Epithelial cell of proximal tubule (primary cell): ENCODE results near the gene FOXE1. TPM values are rescaled to one million over a fixed set of nuclear protein-coding genes. Genes with fewer than 3 reads are reported as not detected.

Experiments
- DNase-seq: peaks from one replicate; pipeline ENCODE4 v3.0.0-alpha.2; 2011; ENCODE audit warnings: low read depth
- H3K4me3 ChIP-seq: 2 replicates; pipeline ENCODE4 v1.5.1; 2011; ENCODE audit warnings: low read depth, mild to moderate bottlenecking, low read length
- total RNA-seq: library from RNA; depleted of rRNA; stranded (reverse); fragments of >200 nt; gene quantifications from 2 replicates; pipeline ENCODE4 v1.2.3, GENCODE V29; 2015
- TF ChIP-seq, protein P1 (sequence below): conservative IDR thresholded peaks from 2 replicates; pipeline ENCODE4 v1.5.1; 2012; ENCODE audit warnings: low read depth, mild to moderate bottlenecking, low read length

FOXE1 gene
- total RNA-seq, 1 donor from 2014 or later: 0.35 TPM

DNA sequence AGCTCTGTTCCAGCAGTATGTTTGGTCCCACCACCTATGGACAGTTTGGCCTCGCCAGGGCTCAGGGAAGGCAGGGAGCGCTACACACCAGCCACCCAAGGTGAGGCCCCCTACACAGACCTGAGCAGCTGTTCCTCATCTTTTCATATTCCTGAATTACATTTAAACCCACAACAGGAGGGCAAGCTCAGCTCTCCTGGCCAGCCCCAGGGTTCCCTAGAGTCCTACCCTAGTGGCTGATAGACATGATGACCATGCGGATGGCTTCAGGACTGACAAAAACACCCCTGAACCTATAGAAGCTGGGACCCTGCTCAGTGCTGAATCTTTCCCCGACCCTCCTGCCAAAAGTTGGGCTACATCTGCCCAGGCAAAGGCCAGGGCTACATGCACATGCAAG is 6.7 kb upstream of the FOXE1 start:
- TF ChIP-seq, protein P1, sequence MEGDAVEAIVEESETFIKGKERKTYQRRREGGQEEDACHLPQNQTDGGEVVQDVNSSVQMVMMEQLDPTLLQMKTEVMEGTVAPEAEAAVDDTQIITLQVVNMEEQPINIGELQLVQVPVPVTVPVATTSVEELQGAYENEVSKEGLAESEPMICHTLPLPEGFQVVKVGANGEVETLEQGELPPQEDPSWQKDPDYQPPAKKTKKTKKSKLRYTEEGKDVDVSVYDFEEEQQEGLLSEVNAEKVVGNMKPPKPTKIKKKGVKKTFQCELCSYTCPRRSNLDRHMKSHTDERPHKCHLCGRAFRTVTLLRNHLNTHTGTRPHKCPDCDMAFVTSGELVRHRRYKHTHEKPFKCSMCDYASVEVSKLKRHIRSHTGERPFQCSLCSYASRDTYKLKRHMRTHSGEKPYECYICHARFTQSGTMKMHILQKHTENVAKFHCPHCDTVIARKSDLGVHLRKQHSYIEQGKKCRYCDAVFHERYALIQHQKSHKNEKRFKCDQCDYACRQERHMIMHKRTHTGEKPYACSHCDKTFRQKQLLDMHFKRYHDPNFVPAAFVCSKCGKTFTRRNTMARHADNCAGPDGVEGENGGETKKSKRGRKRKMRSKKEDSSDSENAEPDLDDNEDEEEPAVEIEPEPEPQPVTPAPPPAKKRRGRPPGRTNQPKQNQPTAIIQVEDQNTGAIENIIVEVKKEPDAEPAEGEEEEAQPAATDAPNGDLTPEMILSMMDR: no peak
- no peak for DNase-seq
- no peak overlapping the region for H3K4me3 ChIP-seq

DNA sequence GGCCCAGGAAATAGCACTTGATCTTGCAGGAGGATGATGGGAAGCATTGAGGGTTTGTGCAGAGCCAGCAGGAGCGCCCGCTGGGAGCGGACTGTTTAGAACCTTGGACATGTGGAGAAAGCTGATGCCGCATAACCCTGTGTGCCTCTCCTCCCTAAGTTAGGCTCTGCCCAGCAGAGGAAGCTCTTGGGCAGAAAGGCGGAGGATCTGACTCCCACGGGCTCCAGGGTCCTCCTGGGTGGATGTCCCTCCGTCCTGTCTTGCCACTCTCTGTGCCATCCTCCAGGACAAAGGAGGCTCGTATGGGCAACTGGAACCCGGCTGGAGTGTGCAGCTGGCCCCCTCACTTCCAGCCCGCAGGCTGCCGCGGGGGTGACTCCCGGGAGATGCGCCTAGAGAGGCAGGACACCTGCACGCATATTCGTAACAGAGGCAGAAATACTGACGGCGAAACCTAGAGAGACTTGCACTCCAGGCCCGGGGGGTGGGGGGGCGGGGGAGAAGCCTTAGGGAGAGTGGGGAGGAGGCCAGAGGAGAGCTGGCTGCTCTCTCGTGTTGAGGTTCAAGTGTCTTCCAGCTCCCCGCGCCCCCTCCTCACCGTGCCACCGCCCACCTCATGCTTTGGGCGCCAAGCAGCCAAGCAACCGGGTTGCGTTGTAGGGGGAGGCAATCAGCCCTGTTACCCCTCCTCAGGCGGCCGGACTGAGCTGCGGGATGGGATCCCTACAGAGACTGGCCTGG is 5.4 kb upstream of the FOXE1 start:
- DNase-seq: no peak
- H3K4me3 ChIP-seq: peak overlapping the region; percentile 45
- TF ChIP-seq, protein P1: no peak

DNA sequence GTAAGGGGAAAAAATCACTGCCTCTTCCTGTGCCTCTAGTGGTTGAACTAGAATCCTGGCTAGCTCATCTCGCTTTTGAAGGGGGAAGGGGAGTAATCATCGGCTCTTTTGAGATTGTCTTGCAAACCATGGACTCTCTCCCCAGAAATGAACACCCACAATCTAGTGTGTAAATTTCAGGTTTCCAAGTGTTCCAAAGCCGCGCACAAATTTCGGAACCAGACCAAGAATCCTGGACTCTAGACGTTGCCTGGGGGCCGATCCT is 4.9 kb upstream of the FOXE1 start:
- TF ChIP-seq, protein P1: peak; percentile 50
- peak overlapping the region; percentile 45 for H3K4me3 ChIP-seq
- DNase-seq: no peak

DNA sequence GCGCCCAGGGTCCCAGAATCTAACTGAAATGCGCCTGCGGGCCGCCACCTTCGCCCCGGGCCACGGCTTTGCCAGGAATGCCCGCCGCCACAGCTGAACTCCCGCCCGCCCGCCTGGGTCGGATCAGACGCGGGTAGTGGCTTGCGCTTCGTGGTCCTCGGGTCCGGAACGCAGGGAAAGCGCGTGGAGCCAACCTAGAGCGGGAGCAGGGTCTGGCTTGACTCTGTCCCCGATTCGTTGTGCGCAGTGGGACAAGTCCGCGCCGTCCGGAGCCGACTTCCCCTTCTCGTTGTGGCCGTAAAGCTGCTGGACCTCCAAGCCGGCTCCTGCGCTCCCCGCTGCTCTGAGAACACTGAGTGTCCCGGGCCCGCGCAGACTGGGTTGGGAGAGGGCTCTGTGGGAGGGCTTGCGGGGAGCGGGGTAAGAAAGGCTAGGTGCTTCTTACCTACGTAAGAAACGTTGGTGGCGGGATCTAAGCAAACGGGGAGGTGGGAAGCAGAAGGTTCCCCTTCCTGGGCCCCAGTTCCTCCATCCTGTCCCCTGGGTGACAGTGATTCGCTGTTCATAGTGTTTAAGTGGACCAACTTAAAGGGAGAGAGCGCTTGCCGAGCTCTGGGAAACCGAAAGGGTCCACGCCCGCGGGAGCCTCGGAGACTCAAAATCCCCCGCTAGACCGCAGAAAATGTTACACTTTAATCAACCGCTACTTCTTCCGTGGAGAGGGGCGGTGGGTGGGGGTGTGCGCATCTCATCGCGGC is 4.4 kb upstream of the FOXE1 start:
- TF ChIP-seq, protein P1: no peak
- no peak for DNase-seq
- H3K4me3 ChIP-seq: peak overlapping the region; percentile 45

DNA sequence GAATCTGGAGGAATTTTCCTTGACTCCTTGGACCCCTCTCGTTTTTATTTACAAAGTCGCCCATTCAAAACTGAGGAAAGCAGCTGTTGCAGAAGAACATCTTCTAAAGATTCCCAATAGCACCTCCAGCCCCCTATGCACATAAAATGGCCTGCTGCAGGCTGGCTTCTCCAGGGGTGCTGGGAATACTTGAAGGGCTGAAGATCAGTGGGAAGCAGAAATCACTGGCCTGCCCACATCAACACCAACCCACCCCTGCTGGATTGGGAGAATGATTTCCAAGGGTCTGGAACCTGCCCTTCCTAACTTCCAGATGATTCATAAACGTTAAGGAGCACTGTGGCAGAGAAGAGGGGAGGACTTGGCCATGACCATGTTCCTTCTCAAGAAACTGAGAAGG is 3.0 kb upstream of the FOXE1 start:
- TF ChIP-seq, protein P1: no peak
- no peak overlapping the region for H3K4me3 ChIP-seq
- no peak for DNase-seq

DNA sequence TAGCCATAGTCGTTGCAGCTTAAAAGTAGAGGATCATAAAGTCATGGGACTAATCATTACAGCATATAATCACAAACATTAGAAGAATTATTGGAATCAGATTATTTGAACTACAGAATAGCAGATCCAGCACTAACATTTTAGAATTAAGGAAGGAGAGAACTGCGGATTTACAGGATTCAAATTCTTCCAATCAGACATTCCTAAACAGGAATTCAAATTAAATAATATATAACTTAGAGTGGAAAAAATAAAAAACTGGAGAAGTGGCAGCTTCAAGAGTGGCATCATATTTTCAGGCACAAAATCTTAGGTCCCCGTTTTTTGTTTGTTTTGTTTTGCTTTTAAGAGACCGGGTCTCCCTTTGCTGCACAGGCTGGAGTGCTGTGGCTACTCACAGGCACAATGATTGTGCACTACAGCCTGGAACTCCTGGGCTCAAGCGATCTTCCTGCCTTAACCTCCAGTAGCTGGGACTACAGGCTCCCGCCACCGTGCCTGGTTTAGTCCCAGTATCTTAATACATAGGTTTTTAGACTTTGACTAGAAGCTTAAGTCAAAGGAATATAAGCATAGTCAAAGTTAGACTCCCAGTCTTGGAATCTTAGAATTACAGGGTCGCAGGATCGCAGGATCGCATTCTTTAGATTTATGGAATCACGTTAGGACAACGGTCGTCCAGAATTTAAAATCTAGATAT is 2.1 kb upstream of the FOXE1 start:
- TF ChIP-seq, protein P1: no peak
- peak overlapping the region; percentile 56 for H3K4me3 ChIP-seq
- DNase-seq: no peak
